ENCODE results near the gene PDGFD.

GRCh38 chr11:104036995-104037394 lies 127.0 kb downstream of the PDGFD start:
- TF ChIP-seq CTCF (IDR thresholded peaks at IDR 0.05; ENCODE audit: poor library complexity, severe bottlenecking) (no peak), REST (IDR thresholded peaks at IDR 0.05; ENCODE audit: borderline replicate concordance) (no peak), TAF1 (IDR thresholded peaks at IDR 0.05; ENCODE audit: low read depth) (no peak), SMC3 (conservative IDR thresholded peaks at IDR 0.05; ENCODE audit: poor library complexity) (no peak), RAD21 (conservative IDR thresholded peaks at IDR 0.05) (no peak), POLR2AphosphoS5 (IDR thresholded peaks at IDR 0.05) (no peak), EZH2 (IDR thresholded peaks at IDR 0.05; ENCODE audit: borderline replicate concordance, insufficient read depth, low read length, poor library complexity, severe bottlenecking) (no peak), EP300 (conservative IDR thresholded peaks at IDR 0.05; ENCODE audit: poor library complexity, severe bottlenecking) (no peak), MXI1 (conservative IDR thresholded peaks at IDR 0.05; ENCODE audit: poor library complexity, severe bottlenecking) (no peak)

Measured in neural cell (in vitro differentiated cells).